ENCODE results near the gene SELENOP. TPM values are rescaled to one million over a fixed set of nuclear protein-coding genes. Genes with fewer than 3 reads are reported as not detected.

SELENOP gene
- total RNA-seq, 1 donor = 58.1 TPM

DNA sequence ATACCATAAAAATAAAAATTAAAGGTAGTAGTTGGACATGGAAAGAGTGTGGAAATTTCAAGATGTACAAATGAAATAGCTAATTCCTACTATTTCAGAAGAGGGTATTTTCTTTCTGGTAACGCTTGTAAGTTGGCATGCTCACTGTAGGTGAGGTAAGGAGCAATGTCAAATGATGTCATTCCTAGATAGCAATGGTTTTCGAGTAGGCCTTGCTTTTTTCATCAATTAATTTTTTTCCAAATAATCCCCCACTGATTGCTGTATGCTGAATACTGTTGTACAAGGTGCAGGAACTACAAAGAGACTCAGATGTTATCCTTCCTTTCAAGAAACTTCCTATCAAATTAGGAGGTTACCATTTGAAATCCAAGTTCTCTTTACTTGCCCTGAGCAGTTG, 928 bp upstream of the SELENOP start:
- TF ChIP-seq, protein P1, sequence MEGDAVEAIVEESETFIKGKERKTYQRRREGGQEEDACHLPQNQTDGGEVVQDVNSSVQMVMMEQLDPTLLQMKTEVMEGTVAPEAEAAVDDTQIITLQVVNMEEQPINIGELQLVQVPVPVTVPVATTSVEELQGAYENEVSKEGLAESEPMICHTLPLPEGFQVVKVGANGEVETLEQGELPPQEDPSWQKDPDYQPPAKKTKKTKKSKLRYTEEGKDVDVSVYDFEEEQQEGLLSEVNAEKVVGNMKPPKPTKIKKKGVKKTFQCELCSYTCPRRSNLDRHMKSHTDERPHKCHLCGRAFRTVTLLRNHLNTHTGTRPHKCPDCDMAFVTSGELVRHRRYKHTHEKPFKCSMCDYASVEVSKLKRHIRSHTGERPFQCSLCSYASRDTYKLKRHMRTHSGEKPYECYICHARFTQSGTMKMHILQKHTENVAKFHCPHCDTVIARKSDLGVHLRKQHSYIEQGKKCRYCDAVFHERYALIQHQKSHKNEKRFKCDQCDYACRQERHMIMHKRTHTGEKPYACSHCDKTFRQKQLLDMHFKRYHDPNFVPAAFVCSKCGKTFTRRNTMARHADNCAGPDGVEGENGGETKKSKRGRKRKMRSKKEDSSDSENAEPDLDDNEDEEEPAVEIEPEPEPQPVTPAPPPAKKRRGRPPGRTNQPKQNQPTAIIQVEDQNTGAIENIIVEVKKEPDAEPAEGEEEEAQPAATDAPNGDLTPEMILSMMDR (IDR thresholded peaks at IDR 0.05; ENCODE audit: insufficient read depth, low read length) = no peak
- DNase-seq (ENCODE audit: low read depth) = no peak

DNA sequence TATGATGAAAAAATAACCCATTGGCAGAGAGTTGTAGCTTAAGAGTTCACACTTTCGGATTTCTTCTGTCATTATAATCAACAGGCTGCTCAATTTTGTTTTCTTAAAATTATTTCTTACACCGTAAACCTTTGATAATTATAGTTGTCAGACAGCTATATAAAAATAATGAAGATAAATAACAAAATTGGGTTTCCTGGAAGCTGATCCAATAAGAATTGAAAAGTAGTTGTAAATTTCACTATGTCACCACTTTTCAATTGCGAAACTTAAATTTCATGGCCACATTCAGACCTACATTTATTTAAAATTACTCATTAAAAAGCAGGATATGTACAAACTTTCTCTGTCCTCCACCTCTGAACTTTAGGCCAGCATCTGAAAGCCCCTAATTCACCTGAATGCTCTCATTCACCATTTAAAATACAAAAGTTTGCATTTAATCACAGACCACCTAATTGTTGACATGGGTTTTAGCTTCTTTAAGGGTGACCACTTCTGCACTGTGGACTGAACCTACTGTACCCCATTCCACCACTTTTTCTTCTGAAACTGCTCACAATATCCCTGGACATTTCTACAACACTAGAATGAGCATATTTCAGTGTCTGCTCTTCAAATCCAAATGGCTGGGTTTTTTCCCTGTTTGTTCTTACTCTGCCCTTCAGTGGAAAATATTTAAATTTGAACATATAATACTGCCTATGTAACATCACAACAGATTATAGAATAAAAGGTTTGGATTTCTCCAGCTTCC, 680 bp downstream of the SELENOP start:
- TF ChIP-seq, protein P1 (IDR thresholded peaks at IDR 0.05; ENCODE audit: insufficient read depth, low read length) = no peak
- no peak overlapping the region for H3K4me3 ChIP-seq (ENCODE audit: low read depth, low read length)

More for the DNA sequence above, 928 bp upstream of the SELENOP start:
- no peak overlapping the region for H3K4me3 ChIP-seq (ENCODE audit: low read depth, low read length)

DNA sequence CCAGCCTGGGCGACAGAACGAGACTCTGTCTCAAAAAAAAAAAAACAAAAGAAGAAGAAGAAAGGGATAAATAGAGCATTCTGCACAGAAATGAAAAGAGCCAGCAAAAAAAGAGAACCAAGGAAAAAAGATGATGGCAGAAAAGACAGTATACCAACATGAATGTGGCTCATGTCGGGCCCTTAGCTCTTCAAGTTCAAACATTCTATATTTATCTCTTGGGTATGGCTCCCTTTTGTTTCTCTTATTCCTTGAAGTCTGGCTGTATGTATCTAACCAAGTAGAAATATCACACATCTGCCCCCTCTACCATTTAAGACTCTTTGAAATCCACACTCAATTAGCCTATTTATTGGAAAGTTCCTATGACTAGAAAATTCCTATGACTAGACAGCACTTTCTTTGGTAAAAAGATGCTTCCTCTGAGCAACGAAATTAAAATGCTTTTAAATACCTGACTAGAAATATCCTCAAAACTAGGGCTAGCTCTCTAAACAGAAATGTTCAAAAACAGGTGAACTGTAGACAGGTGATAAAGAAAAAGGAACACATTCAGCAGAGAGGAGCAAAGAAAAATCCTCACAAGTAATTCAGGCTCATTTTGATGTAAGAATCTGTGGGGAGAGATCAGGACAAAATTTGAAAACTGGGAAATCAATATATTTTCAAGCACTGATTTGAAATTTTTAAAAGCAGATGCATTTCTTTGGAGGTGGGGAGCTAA, 2.6 kb downstream of the SELENOP start:
- TF ChIP-seq, protein P1 (IDR thresholded peaks at IDR 0.05; ENCODE audit: insufficient read depth, low read length) = no peak
- no peak for DNase-seq (ENCODE audit: low read depth)
- H3K4me3 ChIP-seq (ENCODE audit: low read depth, low read length) = no peak overlapping the region

More for the DNA sequence above, 680 bp downstream of the SELENOP start:
- DNase-seq (ENCODE audit: low read depth) = no peak

DNA sequence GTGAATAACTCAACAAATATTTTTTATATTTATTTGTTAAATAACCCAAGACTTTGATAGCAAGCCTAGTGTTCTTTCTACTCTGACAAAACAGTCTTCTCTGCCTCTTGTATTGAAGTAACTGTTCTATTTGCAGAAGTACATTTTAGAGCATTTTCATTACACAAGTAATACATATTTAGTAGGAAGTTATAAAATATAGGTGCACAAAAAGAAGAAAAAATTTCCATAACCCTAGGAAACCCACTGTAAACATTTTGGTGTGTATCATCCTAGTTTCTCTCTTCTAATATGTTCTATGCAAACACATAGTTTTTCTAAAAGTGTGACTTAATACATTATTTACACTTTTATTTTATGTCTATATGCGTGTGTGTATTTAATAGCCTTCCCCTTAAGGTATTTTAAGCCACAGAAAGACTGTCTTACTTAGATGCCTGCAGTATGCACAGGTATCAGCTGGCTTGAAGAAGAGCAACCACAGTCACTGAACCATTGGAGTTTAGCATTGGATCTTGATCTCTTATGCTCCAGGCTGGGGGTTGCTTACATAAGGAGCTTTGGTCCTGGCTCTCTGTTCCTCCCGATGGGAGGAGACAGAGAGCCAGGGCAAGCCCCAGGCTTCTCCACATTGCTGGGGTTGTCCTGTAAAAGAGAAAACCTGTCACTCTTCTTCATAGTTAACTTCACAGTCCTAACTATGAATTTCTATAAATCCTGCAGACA, 3.8 kb downstream of the SELENOP start:
- DNase-seq (ENCODE audit: low read depth) = peak; percentile 4
- no peak overlapping the region for H3K4me3 ChIP-seq (ENCODE audit: low read depth, low read length)
- TF ChIP-seq, protein P1 (IDR thresholded peaks at IDR 0.05; ENCODE audit: insufficient read depth, low read length) = no peak

- no peak overlapping the region for H3K4me3 ChIP-seq (ENCODE audit: low read depth, low read length)
- TF ChIP-seq, protein P1 (IDR thresholded peaks at IDR 0.05; ENCODE audit: insufficient read depth, low read length) = no peak
- no peak for DNase-seq (ENCODE audit: low read depth)
Measured at GRCh38 chr5:42806701-42807262, 4.9 kb downstream of the SELENOP start.

DNA sequence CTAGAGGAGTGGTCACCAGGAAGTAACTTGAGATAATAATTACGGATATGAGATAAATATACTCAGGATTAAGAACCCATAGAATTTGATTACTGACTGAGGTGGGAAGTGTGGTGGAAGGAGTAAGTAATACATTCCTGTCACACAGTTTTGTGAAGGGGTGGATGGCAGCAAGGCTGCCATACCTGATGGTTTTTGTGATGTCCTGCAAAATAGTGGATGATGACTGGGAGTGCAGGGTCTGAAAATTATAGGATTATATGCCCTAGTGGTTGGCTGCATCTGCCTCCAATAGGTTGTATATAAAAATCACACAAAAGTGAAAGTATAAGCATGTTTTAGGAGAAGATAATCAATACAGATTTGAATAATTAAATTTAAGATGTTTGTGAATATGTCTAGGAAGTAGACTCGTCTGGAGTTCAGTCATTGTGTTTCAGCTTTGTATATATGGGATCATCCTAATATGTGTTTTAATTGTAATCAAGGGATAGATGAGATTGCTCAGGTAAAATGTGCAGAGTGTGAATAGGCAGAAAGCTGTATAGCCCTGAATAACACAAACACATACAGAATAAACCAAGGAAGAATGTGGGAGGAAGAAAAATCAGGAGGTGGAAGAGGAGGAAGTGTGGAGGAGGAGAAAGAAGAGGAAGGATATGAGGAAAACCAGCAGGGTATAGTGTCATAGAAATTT, 5.5 kb downstream of the SELENOP start:
- TF ChIP-seq, protein P1 (IDR thresholded peaks at IDR 0.05; ENCODE audit: insufficient read depth, low read length) = no peak
- H3K4me3 ChIP-seq (ENCODE audit: low read depth, low read length) = no peak overlapping the region

More for the DNA sequence above, 5.5 kb downstream of the SELENOP start:
- no peak for DNase-seq (ENCODE audit: low read depth)

Measured in fibroblast of the aortic adventitia (primary cell).